Measurements from ENCODE around the gene RHEX.
"Not testable (repeated sequence)": the region's sequence is repeated elsewhere in the genome, so short reads cannot be mapped to it uniquely, and the experiment has no call there.

The RHEX gene

GRCh38 chr1:206030714-206031113, 22.3 kb upstream of the RHEX start:
- FAIRE-seq: no peak

- no peak for FAIRE-seq
These were observed 20.4 kb upstream of the RHEX start for GRCh38 chr1:206032380-206033140.

GRCh38 chr1:206035027-206035426, 17.9 kb upstream of the RHEX start:
- FAIRE-seq: no peak

- FAIRE-seq: no peak
These were observed 16.1 kb upstream of the RHEX start for GRCh38 chr1:206036663-206037455.

GRCh38 chr1:206037581-206037980, 15.4 kb upstream of the RHEX start:
- FAIRE-seq: no peak

GRCh38 chr1:206039046-206039973, 13.7 kb upstream of the RHEX start:
- FAIRE-seq: no peak

- FAIRE-seq: no peak
These were observed 12.6 kb upstream of the RHEX start for GRCh38 chr1:206040328-206040727.

- no peak for FAIRE-seq
These were observed 11.3 kb upstream of the RHEX start for GRCh38 chr1:206041640-206042039.

- FAIRE-seq: no peak
These were observed 5.7 kb upstream of the RHEX start for GRCh38 chr1:206047271-206047670.

GRCh38 chr1:206048582-206048981, 4.4 kb upstream of the RHEX start:
- FAIRE-seq: no peak

GRCh38 chr1:206049293-206049692, 3.7 kb upstream of the RHEX start:
- no peak for FAIRE-seq

- no peak for FAIRE-seq
These were observed 2.9 kb upstream of the RHEX start for GRCh38 chr1:206049919-206050600.

- no peak for FAIRE-seq
These were observed 2.2 kb upstream of the RHEX start for GRCh38 chr1:206050655-206051235.

- FAIRE-seq: peak; percentile 12
These were observed 625 bp upstream of the RHEX start for GRCh38 chr1:206052231-206052865.

- FAIRE-seq: not testable (repeated sequence)
These were observed 643 bp downstream of the RHEX start for GRCh38 chr1:206053616-206054015.

- not testable (repeated sequence) for FAIRE-seq
These were observed 2.2 kb downstream of the RHEX start for GRCh38 chr1:206055069-206055625.

GRCh38 chr1:206055639-206056323, 2.8 kb downstream of the RHEX start:
- FAIRE-seq: not testable (repeated sequence)

GRCh38 chr1:206058289-206058926, 5.4 kb downstream of the RHEX start:
- FAIRE-seq: not testable (repeated sequence)

GRCh38 chr1:206058927-206059292, 5.9 kb downstream of the RHEX start:
- no peak for FAIRE-seq

GRCh38 chr1:206059355-206059915, 6.5 kb downstream of the RHEX start:
- FAIRE-seq: no peak
